ENCODE measurements around the gene UNC5B. TPM values are rescaled to one million over a fixed set of nuclear protein-coding genes. Genes with fewer than 3 reads are reported as not detected.
A peak's percentile ranks its signal among the peaks of the same experiment; 100 is the strongest.

UNC5B gene
- total RNA-seq, 1 donor from 2014 or later: 4.1 TPM

- intact Hi-C loops (cut with DNase I): no loop called here
- no peak for DNase-seq (ENCODE audit: low spot score)
Measured at GRCh38 chr10:71339796-71340589, 127.6 kb downstream of the UNC5B start.

GRCh38 chr10:71342573-71343391 lies 130.4 kb downstream of the UNC5B start:
- DNase-seq (ENCODE audit: low spot score) (no peak), ATAC-seq (no peak)
- intact Hi-C loops (cut with DNase I): no loop called here

More at GRCh38 chr10:71339796-71340589, 127.6 kb downstream of the UNC5B start:
- ATAC-seq: no peak

- intact Hi-C loops (cut with DNase I): no loop called here
Measured at GRCh38 chr10:71343392-71343773, 131.0 kb downstream of the UNC5B start.

DNA sequence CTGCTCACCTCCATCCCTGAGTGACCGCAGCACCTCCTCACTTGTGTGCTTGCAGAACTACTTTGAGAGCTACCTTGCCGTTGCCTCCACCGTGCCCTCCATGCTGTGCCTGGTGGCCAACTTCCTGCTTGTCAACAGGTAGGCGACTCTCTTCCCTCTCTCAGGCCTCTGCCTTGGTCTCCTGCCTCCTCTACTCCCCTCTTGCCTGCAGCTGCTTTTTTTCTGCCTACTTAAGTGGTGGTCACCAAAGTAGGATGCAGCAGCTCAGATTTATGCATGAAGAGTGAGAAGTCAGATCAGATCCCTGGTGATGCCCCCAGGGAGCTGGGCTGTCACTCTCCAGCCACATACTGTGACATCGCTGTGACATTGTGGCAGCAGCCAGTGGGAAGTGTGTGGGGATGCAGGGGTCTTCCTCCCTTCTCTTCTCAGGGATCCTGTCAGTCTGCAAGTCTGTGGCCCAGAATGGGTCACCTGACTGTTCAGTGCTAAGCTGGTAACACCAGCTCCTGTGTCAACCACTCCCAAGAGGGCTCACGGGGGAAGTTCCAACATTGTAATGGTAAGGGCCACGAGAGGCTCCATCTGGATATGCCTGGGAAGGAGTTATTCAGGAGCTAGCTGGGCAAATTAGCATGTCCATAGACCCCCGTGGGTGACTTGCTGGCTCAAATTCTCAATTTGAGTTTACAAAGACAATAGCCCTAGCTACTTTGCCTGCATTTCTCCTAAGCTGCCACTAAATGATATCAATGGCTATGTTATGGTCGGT lies 132.0 kb downstream of the UNC5B start:
- ATAC-seq (no peak), DNase-seq (ENCODE audit: low spot score) (no peak)
- intact Hi-C loops (cut with DNase I): no loop called here

More at GRCh38 chr10:71343392-71343773, 131.0 kb downstream of the UNC5B start:
- ATAC-seq: peak; percentile 56
- DNase-seq (ENCODE audit: low spot score): no peak

DNA sequence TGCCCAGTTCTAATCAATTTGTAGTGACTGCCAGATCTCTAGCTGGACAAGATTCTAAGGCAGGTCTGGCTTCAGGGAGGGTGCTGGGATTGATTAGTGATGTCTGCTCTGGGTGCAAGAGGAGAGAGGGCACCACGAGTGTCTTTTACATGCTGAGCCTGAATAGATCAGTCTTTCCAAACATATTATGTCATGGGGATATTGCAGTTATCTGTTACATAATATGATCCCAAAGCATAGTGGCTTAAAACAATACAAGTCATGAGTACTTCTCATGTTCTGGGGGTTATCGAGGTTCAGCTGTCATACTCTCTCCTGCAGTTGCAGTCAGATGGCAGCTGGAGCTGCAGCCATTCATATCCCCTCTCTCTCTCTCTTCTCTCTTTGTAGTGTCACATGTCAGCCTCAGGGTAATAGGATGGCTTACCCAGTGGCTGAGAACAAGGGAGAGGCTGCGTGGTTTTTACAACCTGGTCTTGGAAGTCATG lies 132.7 kb downstream of the UNC5B start:
- DNase-seq (ENCODE audit: low spot score): no peak
- ATAC-seq: no peak
- intact Hi-C loops (cut with DNase I): no loop called here

DNA sequence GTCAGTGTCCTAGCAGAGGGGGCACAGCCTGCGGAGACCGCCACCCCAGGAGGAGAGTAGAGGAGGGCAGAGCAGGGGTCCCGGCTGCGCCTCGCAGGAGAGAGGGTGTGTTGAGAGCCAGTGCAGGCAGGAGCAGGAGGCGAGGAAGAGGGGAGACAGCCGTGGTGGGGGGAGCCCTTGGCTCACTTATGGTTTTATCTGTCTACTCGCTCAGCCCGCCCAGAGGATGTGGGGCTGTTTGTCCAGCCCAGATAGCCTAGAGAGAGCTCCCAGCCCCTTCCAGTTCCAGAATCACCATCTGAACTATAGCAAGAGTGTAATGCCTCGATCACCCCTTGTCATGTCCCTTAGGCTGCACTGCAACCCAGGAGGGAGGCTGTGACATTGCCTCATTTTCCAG lies 133.3 kb downstream of the UNC5B start:
- no peak for DNase-seq (ENCODE audit: low spot score)
- no peak for ATAC-seq
- intact Hi-C loops (cut with DNase I): no loop called here

- intact Hi-C loops (cut with DNase I): no loop called here
- no peak for DNase-seq (ENCODE audit: low spot score)
- no peak for ATAC-seq
Measured at GRCh38 chr10:71346731-71347130, 134.4 kb downstream of the UNC5B start.

DNA sequence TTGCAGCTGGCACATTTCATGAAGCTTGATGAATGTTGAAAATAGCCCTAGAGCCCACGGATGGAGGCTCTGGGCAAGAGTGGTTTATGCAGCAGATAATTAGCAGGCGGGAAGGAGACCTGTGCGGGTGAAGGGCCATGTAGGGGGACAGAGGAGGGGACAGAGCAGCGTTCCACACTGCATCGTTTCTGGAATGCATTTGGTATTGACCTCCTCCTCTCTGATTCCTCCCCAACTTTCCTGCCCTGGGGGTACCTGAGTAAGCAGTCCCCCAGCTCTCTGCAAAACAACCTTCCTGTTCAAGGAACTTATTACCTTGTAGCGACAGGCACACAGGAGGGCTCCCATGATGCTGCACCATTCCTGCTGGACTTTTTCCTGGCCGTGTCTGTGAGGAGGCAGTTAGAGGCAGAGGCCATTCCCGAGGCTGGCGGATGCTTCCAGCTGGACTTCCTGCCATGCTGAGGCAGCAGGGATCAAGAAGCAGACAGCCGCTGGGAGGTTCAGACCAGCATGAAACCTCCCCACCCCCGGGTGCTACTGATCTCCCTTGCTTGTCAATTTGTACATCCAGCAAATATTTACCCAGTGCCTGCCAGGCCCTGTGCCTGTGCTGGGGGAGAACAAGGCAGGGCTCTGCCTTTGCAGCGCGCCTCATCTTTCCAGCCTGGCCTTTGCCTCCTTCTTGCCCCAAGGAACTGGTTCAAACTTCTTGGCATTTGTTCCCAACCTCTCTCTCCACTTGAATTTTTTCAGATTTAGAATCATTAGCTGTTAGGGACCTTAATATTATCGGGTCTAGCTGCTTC lies 135.4 kb downstream of the UNC5B start:
- intact Hi-C loops (cut with DNase I): no loop called here
- no peak for ATAC-seq
- DNase-seq (ENCODE audit: low spot score): no peak

DNA sequence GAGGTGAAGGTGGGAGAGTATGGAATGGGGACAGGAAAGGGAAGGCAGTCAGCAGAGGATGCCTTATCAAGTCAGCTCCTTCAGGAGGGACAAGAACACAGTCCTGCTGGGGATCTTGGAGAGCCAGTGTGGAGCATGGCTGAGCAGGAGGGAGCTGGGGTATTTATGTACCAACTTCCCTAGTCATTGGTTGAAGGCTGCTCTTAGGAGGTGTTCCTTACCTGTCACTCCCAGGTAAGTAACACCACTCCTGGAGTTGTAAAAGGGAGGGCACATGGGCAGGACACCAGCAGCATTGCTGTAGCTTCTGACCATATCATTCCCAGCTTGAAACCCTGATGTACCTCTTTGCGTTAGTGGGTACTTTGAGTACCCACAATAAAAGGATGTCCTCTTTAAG lies 136.5 kb downstream of the UNC5B start:
- intact Hi-C loops (cut with DNase I): no loop called here
- DNase-seq (ENCODE audit: low spot score): no peak
- ATAC-seq: no peak

- intact Hi-C loops (cut with DNase I): no loop called here
- DNase-seq (ENCODE audit: low spot score): no peak
- ATAC-seq: no peak
Measured at GRCh38 chr10:71349406-71349805, 137.0 kb downstream of the UNC5B start.

DNA sequence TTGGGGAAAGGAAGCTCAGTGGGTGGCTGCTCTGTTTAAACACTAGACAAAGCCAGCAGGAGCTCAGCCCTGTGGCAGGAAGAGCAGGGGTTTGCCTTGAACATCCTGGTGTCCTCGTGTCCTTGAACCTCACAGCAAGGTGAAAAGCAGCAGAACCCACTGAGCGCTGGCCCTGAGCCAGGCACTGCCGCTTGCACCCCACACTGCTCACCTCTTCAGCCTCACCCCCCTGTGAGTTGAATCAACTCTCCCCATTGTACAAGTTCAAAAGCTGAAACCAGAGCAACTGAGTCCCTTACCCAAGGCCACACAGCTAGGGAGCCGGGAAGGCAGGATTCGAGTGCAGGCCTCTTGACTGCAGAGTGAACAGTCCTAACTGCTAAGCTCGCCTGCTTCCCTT lies 138.7 kb downstream of the UNC5B start:
- intact Hi-C loops (cut with DNase I): no loop called here
- no peak for ATAC-seq
- no peak for DNase-seq (ENCODE audit: low spot score)

GRCh38 chr10:71351628-71352319 lies 139.4 kb downstream of the UNC5B start:
- DNase-seq (ENCODE audit: low spot score): no peak
- intact Hi-C loops (cut with DNase I): no loop called here
- peak; percentile 46 for ATAC-seq

Other genes starting within 250 kb of the UNC5B start
- gene SLC29A3, start 106.7 kb downstream of the UNC5B start, total RNA-seq: 8.7 TPM
- gene CDH23, start 184.3 kb downstream of the UNC5B start, total RNA-seq: 20.1 TPM

Data from sciatic nerve (tissue), 2 donors.